G401 (cell line): ENCODE results near the gene TUBA8. TPM values are rescaled to one million over a fixed set of nuclear protein-coding genes. Genes with fewer than 3 reads are reported as not detected.
"Not testable (repeated sequence)": the region's sequence is repeated elsewhere in the genome, so short reads cannot be mapped to it uniquely, and the experiment has no call there.

ENCODE experiments used
- DNase-seq: peaks from one replicate; pipeline ENCODE4 v3.0.0-alpha.2; 2015; ENCODE audit warnings: low spot score
- in situ Hi-C: cut with HindIII; loops from 2 replicates; pipeline ENCODE4 v1.10.0; 2016; ENCODE audit warnings: low sequenced_read_pairs, mixed read lengths
- total RNA-seq: library from RNA; depleted of rRNA; stranded (reverse); fragments of >200 nt; shearing (Covaris generic); gene quantifications from 2 replicates; pipeline ENCODE4 v1.2.3, GENCODE V29; 2014

The TUBA8 gene
- total RNA-seq, 1 experiment from 2014 or later = not detected

DNA sequence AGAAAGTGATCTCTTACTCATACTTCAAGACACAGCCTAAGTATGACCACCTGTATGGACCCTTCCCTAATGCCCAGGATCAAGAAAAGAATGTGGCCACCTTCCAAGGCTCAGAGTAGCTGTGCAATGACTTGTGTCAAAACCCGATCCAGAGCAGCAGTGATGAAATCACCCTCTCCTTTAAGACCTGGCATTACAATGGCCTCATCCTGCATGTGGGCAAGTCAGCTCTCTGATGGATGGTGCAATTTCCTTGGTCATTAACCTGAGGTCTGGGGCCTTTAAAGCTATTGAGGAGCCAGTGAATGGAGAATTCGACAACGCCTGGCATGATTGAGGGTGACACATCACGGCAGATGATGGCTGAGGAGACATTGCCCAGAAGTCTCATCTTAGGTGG lies 9.1 kb upstream of the TUBA8 start:
- no peak for DNase-seq
- in situ Hi-C loops = no loop called here

DNA sequence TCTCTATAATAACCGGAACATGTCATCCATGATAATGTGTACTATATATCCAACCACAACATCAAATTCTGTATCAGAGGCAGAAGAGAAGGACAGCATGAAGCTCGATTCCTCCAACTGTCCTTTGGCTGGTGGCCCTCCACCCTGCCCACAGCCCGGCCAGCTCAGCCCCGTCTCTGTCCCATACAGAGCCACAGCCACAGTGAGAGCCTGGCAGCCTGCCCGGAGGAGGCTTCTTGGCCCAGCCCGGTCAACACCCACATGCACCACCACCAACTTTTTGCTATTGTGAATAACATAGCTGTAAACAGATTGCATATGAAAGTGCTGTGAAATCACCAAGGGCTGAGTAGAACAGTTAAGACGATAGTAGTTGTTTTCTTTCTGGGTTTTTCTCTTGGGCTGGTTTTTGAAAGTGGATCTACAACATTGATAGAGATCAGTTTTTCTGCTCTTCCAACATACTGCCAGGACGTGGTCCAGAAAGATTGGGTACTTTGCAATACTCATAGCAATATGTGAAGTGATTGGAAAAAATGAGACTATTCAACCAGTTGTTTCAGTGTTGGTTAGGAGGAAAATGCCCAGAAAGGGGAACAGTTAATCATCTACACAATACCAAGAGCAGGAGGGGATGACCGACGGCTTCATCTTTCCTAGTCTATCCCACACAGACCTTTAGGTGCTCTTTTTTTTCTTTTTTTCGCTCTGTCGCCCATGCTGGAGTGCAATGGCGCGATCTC lies 6.9 kb upstream of the TUBA8 start:
- DNase-seq = peak; percentile 59
- in situ Hi-C loops = no loop called here

- in situ Hi-C loops = no loop called here
- no peak for DNase-seq
Measured at GRCh38 chr22:18104566-18104965, 6.0 kb upstream of the TUBA8 start.

GRCh38 chr22:18105981-18106380 lies 4.6 kb upstream of the TUBA8 start:
- in situ Hi-C loops, DNase-seq: not testable (repeated sequence)

GRCh38 chr22:18106550-18107341 lies 3.9 kb upstream of the TUBA8 start:
- peak; percentile 54 for DNase-seq
- in situ Hi-C loops = not testable (repeated sequence)

DNA sequence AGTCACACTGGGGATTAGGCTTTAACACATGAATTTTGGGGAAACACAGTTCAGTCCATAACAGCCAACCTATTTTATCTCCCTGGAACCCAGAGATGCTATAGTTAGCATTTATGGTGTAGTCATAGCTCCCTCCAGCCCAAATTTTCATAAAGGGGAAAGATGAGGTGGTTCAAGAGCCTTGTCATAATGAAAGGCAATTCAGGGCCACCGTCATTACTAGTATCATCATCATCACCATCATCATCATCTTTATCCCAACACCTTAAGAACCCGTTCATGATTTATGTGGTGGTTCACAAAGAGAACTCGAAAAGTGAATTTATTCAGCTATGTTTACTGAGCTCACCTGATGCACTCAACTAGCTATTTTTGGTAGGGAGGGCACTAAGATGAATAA lies 2.4 kb upstream of the TUBA8 start:
- no peak for DNase-seq
- in situ Hi-C loops = no loop called here

GRCh38 chr22:18109410-18110193 lies 1.0 kb upstream of the TUBA8 start:
- in situ Hi-C loops = no loop called here
- DNase-seq = peak; percentile 79

DNA sequence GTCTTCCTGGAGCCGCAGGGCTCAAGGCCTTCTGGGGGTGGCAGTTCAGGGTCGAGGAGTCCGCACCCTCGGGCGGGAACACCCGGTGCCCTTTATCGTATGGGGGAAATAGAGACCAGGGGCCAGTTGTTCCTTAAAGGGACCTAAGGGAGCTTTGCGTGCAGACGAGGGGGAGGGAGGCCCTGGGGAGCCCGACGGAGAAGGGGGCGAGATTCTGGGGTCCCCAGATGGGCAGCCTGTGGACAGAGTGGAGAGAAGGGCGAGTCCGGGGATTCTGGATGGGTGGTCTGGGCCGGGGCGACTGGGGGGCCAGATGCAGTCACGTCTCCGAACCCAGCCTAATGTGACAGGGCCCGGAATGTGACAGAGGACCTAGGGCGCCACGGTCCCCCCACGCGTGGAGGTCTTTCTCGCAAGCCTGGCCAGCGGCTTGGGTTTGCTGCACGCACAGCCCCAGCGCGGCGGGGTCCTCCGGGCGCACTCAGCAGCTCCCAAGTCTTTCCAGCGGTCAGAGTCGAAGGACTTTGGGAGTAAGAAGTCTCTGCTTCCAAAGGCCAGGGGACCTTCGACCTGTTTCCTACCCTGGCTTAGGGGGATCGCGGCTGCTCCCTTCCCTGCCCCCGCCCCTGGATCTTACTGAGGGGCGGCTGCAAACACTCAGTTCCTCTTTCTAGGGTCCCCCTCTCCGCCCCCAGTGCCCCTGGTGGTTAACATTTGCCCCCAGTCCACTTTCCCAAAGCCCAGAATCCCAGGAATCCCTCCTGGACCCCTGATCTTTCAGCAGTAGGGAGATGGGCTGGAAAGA lies 547 bp downstream of the TUBA8 start:
- peak; percentile 28 for DNase-seq
- in situ Hi-C loops = no loop called here

DNA sequence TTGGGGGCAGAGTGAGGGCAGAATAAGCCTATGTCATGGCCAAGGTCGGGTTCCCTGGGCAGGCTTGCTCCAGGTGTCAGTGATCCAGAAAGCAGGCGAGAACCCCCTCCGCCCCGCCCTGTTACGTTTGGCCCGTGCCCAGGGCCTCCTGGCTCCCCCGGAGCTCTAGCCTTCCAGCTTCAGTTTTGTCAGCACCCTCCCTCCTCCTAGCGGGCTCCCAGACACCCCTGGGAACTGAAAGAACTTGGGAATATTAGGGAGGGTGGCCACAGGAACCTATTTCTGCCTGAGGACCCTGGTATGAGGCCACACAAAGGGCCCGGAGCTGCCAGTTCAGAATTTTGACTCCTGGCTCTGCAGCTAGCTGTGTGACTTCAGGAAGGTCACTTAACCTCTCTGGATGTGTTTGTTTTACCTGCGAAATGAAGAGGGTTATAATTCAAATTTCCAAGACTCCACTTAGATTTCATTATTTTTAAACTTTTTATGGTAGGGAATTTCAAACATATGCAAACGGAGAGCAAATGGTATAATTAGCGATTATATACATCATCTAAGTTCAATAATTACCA lies 1.2 kb downstream of the TUBA8 start:
- DNase-seq = peak; percentile 61
- in situ Hi-C loops = no loop called here

DNA sequence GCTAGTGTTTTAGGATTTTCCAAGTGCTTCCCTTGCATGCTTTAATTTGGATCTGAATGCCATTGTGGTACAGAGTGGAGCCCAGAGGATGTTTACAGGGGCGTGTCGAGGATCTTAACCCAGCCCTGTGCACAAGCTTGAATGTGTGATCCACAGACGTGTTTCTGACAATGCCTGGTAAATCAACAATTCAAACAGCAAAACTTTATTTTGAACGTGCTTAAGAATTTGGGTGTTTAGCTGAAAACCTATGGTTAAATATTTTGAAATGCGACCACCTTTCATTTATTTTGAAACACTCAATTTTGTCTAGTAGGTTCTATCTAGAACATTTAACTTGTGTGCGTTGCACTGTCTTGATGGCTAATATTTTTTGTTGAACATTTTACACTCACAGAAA lies 1.8 kb downstream of the TUBA8 start:
- peak; percentile 53 for DNase-seq
- in situ Hi-C loops = no loop called here

DNA sequence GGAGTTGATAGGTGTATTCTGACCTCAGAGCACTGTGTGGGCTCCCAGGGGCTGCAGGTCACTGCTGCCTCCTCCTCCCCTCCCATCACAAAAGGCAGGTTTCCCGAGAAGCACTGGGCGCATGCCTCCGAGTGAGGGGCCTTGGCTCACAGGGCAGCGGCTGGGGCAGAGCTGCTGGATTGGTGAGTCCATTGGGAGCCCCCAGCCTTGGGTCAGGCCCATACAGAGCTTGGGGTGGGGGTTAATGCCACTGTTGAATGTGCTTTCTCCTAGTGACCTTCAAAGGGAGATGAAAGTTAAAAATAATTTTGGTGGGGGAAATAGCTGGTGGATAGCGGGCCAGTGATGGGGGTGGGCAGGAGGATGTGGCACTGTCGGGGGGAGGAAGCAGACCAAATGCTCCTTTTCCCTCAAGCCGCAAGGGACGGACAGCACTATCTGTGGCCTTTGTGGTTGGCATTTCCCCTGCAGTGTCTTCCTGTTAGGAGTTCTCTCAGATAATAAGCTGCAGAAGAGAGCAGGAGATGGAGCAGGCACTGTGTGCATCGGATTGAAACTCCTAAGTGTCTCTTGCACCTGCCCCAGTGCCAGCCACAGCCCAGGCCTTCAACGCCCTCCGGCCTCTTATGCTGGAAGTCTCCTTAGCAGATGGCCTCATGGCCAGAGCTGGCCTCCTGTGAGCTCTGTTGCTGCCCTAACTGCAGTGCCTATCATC lies 3.2 kb downstream of the TUBA8 start:
- in situ Hi-C loops = no loop called here
- DNase-seq = peak; percentile 65

GRCh38 chr22:18114495-18114894 lies 3.9 kb downstream of the TUBA8 start:
- peak; percentile 77 for DNase-seq
- in situ Hi-C loops = no loop called here

GRCh38 chr22:18114976-18115652 lies 4.5 kb downstream of the TUBA8 start:
- DNase-seq = peak; percentile 24
- in situ Hi-C loops = no loop called here

- in situ Hi-C loops = no loop called here
- DNase-seq = no peak
Measured at GRCh38 chr22:18115906-18116371, 5.3 kb downstream of the TUBA8 start.

DNA sequence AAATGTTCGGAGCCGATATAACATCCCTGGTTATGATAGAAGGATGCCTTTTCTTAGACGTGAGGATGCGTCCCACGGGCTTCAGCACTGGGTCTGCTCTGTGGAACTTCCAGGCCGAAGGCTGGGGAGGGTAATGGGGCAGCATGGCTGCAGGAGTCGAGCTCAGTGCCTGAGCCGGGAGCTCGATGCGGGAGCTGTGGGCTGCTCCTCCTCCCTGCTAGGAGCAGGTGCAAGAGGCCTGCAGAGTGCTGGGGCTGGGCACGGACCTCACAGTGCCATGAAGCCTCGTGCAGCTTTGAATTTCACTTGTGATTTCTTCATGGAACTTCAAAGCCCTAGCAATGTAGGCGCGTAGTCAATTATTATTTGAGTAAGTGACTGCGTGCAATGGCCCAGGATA lies 6.0 kb downstream of the TUBA8 start:
- in situ Hi-C loops = no loop called here
- peak; percentile 27 for DNase-seq

GRCh38 chr22:18118345-18118915 lies 7.8 kb downstream of the TUBA8 start:
- in situ Hi-C loops = no loop called here
- DNase-seq = no peak

DNA sequence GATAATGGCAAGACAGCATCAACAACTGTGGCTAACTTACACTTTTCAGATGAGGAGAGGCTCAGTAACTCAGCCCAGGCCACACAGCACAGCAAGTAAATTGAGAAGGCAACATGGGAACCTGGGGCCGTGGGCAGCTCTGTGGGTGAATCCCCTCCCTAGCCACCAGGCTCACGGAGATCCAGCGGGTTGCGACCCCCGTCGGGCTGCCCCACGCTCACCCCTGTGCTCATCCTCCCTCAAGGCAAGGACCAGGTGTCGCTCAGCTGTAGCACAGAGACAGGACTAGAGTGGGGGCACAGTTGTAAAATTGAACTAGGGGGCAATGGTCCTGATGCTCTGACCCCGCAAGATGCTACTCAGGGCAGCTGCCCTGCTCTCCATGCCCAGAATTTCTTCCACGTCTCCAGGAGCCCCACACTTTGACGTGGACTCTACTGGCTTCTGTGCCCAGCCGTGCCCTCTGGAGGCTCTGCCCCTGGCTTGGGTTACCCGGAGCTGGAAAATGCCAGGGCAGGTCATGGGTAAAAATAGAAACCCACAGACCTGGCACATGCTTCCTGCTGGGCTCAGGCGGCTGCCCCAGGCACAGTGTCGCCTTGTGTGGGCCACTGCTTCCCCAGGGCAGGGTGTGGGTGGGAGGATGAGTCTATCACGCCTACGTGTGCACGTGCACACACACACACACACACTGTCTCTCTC lies 9.0 kb downstream of the TUBA8 start:
- no peak for DNase-seq
- in situ Hi-C loops = no loop called here
